Stimulated activated CD8-positive, alpha-beta memory T cell treated with anti-CD3 and anti-CD28 coated beads, Interleukin-7, amount 100 ng/mL, for 24 hours (primary cell): ENCODE measurements around the gene GSX1.
"Not testable (repeated sequence)": the region's sequence is repeated elsewhere in the genome, so short reads cannot be mapped to it uniquely, and the experiment has no call there.

Source experiments
- DNase-seq: peaks from one replicate; pipeline ENCODE4 v3.0.0-alpha.2; 2020; ENCODE audit warnings: low read depth

Gene GSX1

GRCh38 chr13:27792393-27793218, at the start of gene GSX1:
Gene GSX1 (plus strand): TSS chr13:27792483. CDS start chr13:27792691, 208 bp downstream.
- no peak for DNase-seq

- DNase-seq, result no peak
Measured at GRCh38 chr13:27744801-27745200, 47.5 kb upstream of the GSX1 start.

- DNase-seq, result no peak
Measured at GRCh38 chr13:27745301-27745700, 47.0 kb upstream of the GSX1 start.

- not testable (repeated sequence) for DNase-seq
Measured at GRCh38 chr13:27748143-27748542, 44.1 kb upstream of the GSX1 start.

DNA sequence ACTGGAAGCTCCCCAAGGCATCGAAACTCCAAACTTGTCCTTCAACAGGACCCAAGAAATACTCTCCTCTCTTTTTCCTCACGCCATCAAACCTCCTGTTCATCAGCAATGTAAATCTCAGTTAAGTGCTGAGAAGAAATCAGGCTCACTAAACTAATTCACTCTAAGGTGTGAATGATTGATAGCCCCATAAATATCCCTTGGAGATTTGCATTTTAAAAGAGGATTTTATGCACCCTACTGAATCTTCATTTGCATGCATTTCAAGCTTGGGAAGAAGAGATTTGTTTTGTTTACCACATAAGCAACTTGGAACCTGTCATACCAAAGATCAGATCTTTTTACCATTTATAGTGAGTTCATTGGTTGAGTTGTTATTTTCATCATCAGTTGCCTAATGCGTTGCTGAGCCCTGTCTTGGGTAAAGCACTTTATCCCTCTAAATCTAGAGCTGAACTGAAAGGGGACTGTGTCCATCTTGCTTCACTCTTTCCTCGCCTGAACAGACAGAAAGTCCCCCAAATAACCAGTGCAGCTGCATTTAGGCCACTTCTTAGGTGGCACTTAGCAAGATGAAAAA, 40.2 kb upstream of the GSX1 start:
- no peak for DNase-seq

DNA sequence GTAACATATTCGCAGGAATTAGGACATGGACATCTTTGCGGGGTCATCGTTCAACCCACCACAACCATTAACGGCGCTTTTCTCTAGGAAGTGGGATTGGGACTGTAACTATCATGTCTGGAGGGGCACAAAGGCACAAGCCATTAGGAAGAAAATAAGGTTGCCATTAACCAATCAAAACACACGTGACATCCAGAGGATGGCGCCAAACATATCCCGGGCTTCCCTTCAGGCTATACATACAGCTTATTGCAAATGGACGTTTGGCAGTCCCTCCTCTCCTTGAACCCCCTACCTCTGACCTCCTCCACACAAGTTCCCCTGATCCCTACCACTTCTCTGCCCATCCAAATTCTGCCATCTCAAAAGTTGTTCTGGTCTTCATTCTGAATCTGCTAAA, 26.6 kb upstream of the GSX1 start:
- DNase-seq, result no peak

GRCh38 chr13:27770809-27771208, 21.5 kb upstream of the GSX1 start:
- no peak for DNase-seq

GRCh38 chr13:27772651-27773425, 19.4 kb upstream of the GSX1 start:
- DNase-seq, result no peak

GRCh38 chr13:27774169-27774568, 18.1 kb upstream of the GSX1 start:
- DNase-seq, result no peak

DNA sequence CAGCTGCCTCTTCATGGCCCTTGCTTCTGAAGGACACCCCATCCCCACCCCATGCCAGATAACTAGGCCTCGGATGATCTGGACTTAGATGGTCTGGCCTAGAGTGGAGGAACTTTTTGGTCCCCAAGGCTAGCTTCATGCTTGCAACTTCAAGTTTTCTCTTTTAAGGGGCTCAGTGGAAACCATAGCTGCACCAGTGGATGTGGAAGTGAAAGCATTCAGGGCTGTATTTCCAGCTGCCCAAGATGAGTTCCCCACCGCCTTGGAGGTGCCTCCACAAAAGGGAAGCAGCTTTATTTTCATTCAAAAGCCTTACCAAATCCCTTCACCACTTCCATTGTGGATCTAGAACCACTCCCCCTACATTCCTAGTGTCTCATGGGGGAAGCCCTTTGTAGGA, 17.6 kb upstream of the GSX1 start:
- no peak for DNase-seq

- DNase-seq, result no peak
Measured at GRCh38 chr13:27775943-27776342, 16.3 kb upstream of the GSX1 start.

DNA sequence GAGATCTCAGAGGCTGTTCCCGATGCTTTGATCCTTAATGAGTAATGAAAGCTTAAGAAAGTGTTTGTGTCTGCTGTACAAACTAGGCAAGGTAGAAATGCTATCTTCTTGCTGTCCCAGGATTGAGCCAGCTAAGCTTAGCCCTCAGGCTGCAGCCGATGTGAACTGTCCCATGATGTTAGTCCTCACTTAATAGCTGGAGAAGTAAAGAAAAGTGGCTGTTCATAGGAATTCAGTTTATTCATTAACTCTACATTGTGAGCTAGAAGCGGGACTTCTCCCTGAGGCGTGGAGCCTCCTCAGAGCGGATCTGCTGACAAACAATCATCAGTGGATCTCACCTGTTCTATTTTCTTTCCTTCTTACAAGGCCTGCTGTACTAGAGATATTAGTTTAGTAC, 10.1 kb upstream of the GSX1 start:
- DNase-seq, result no peak

GRCh38 chr13:27783111-27783510, 9.2 kb upstream of the GSX1 start:
- no peak for DNase-seq

DNA sequence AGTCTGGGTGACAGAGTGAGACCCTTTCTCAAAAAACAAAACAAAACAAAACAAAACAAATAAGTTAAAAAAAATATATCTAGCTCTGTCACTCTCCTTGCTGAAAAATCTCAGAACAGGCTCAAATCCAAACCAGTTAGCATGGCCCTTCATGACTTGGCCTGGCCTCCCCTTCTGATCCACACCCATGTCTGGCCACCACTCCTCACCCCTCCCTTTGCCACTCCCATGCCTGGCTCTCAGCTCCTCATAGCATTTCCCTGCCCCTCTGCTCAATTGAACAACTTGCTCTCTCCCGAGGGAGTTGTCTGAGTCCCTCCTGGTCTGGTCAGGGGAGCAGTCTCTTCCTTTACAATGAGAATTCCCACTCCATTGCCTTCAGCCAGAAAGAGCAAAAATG, 4.0 kb upstream of the GSX1 start:
- no peak for DNase-seq

- no peak for DNase-seq
Measured at GRCh38 chr13:27789153-27789494, 3.2 kb upstream of the GSX1 start.

GRCh38 chr13:27789495-27790303, 2.6 kb upstream of the GSX1 start:
- no peak for DNase-seq

GRCh38 chr13:27790523-27790922, 1.8 kb upstream of the GSX1 start:
- no peak for DNase-seq

DNA sequence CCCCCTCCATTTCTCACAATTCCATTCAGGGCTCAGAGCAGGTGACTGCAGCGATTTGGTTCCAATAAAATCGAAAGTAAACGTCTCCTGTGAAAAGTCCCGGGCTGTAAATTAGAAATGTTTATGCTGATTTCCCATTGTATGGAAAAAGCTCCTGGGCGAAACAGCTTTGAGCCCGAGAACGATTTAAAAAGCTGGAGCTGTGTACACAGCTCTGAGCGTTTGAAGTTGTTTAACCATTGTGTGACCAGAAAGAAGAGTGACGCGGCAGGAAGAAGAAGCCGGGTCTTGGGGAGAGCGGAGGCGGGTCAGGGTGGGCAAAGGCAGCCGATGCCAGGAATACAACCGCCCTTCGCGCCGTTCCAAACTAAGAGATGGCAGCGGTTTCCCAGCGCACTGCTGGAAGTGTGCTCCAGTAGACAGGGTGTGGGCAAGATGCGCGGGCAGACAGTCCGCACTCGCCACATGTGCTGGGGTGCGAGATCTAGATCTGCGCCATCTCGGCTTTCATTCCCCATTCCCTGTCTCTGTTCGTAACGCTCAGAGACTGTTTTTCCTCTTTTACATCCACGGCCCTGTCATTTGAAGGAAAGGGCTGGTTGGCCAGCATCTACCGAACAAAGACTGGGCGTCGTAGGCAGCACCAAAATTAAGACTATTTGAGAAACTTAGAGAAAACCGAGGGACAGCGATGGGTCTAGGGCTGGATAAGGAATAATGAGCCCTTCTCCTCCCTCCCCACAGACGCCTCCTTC, 960 bp upstream of the GSX1 start:
- no peak for DNase-seq

- no peak for DNase-seq
Measured at GRCh38 chr13:27791901-27792392, 336 bp upstream of the GSX1 start.

DNA sequence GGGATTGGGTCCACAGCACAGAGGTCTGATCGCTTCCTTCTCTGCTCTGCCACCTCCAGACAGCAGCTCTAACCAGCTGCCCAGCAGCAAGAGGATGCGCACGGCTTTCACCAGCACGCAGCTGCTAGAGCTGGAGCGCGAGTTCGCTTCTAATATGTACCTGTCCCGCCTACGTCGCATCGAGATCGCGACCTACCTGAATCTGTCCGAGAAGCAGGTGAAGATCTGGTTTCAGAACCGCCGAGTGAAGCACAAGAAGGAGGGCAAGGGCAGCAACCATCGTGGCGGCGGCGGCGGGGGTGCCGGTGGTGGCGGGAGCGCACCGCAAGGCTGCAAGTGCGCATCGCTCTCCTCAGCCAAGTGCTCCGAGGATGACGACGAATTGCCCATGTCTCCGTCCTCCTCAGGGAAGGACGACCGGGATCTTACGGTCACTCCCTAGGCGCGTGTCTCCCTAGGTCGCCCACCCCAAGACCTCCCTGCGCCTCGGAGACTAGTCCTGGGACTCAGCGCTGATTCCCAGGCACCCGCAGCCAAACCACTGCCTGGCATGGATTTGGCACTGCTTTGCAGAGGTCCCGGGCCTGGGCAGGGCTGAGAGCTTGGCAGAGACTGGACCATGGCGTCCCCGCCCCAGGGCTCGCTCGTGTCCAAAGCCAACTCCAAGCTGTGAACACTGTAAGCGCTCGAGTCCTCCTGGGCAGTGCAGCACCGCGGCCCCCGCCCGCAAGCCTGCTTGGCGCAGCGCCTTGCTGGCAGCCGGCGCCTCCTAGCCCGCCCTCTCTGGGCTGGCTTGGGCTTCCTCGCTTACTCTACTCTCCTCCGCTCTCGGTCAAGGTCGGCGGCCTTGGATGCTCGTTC, 1.5 kb downstream of the GSX1 start:
- DNase-seq, result no peak

GRCh38 chr13:27794368-27794691, 2.0 kb downstream of the GSX1 start:
- DNase-seq, result no peak
